Activated T-cell treated with anti-CD3 and anti-CD28 coated beads, Interleukin-2, amount 50 U/mL, for 48 hours (primary cell): Measurements from ENCODE around the gene TBC1D4.
"Not testable (repeated sequence)": the region's sequence is repeated elsewhere in the genome, so short reads cannot be mapped to it uniquely, and the experiment has no call there.

ENCODE experiments used
- DNase-seq, 2 experiments: peaks; one replicate each; pipeline ENCODE4 v3.0.0-alpha.2; 2020

The TBC1D4 gene

GRCh38 chr13:75312884-75313520, 169.0 kb downstream of the TBC1D4 start:
- peak; percentile 68 to 73 for DNase-seq

- DNase-seq, result no peak
These were observed 171.9 kb downstream of the TBC1D4 start for GRCh38 chr13:75309981-75310580.

- DNase-seq, result peak; percentile 47 to 55
These were observed 173.7 kb downstream of the TBC1D4 start for GRCh38 chr13:75308222-75308621.

GRCh38 chr13:75307370-75307949, 174.5 kb downstream of the TBC1D4 start:
- no peak for DNase-seq

GRCh38 chr13:75306967-75307366, 175.0 kb downstream of the TBC1D4 start:
- DNase-seq, result not testable (repeated sequence)

GRCh38 chr13:75305059-75305458, 176.9 kb downstream of the TBC1D4 start:
- no peak for DNase-seq

GRCh38 chr13:75303263-75303662, 178.7 kb downstream of the TBC1D4 start:
- DNase-seq, result no peak

- no peak for DNase-seq
These were observed 179.8 kb downstream of the TBC1D4 start for GRCh38 chr13:75302071-75302698.

- no peak for DNase-seq
These were observed 181.8 kb downstream of the TBC1D4 start for GRCh38 chr13:75299913-75300862.

GRCh38 chr13:75299246-75299645, 182.7 kb downstream of the TBC1D4 start:
- DNase-seq, result no peak

GRCh38 chr13:75296641-75297040, 185.3 kb downstream of the TBC1D4 start:
- no peak for DNase-seq

- DNase-seq, result no peak
These were observed 186.8 kb downstream of the TBC1D4 start for GRCh38 chr13:75295201-75295600.

- no peak for DNase-seq
These were observed 187.9 kb downstream of the TBC1D4 start for GRCh38 chr13:75294110-75294509.

- DNase-seq, result no peak
These were observed 196.7 kb downstream of the TBC1D4 start for GRCh38 chr13:75285310-75285709.

- no peak for DNase-seq
These were observed 202.1 kb downstream of the TBC1D4 start for GRCh38 chr13:75279834-75280369.

- DNase-seq, result not testable (repeated sequence)
These were observed 208.3 kb downstream of the TBC1D4 start for GRCh38 chr13:75273695-75274094.

- DNase-seq, result no peak
These were observed 210.1 kb downstream of the TBC1D4 start for GRCh38 chr13:75271846-75272245.

GRCh38 chr13:75268481-75268880, 213.5 kb downstream of the TBC1D4 start:
- DNase-seq, result not testable (repeated sequence)

GRCh38 chr13:75264611-75265010, 217.4 kb downstream of the TBC1D4 start:
- DNase-seq, result no peak

- no peak for DNase-seq
These were observed 218.1 kb downstream of the TBC1D4 start for GRCh38 chr13:75263741-75264407.

- DNase-seq, result no peak
These were observed 223.7 kb downstream of the TBC1D4 start for GRCh38 chr13:75258159-75258782.
